ENCODE measurements around the gene KRT74. TPM values are rescaled to one million over a fixed set of nuclear protein-coding genes. Genes with fewer than 3 reads are reported as not detected.

The KRT74 gene
- 0.43 TPM in 1 of 2 replicates, not detected in the other for total RNA-seq (2014; rRNA removed; shearing (Covaris generic))

DNA sequence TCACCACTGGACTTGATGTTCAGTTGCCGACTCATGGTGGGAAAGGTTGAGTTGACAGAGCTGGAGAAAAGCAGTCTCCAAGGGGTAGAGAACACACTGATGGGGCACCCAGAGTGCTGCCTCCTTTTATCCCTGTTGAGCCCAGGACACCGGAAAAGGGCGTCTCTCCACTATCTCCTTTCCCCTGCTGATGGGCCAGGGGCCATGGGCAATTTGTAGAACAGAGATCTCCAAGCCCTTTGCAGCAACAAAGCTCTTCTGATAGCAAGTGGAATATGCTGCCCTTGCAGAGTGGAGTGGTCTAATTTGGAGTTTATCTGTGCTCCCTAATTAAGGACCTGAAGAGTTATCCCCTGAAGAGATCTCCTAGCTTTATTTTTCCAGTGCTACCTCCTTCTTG is at the start of gene KRT74:
Gene KRT74 (minus strand): TSS at position 101 of the 400 bp plus-strand sequence. CDS start 66 bp downstream, at position 35.
- no peak for DNase-seq (ENCODE audit: low spot score)

DNA sequence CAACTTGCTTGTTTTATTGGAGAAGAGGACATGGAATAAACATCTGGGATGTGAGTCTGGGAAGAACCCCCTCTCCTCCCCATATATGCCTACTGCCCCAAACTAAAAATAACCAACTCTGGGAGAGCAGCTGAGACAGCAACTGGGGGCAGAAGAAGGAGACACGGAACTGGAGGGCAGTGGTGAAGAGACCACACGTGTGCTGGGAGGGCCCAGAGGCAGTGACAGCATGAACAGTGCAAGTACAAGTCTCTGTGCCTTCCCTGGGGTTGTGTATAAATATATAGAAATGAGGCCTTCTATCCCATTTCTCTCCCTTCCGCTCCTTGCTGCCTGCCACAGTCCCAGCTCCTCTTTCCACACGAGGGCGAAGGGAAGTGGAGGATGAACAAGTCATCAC is 48.7 kb upstream of the KRT74 start:
- no peak for DNase-seq (ENCODE audit: low spot score)

DNA sequence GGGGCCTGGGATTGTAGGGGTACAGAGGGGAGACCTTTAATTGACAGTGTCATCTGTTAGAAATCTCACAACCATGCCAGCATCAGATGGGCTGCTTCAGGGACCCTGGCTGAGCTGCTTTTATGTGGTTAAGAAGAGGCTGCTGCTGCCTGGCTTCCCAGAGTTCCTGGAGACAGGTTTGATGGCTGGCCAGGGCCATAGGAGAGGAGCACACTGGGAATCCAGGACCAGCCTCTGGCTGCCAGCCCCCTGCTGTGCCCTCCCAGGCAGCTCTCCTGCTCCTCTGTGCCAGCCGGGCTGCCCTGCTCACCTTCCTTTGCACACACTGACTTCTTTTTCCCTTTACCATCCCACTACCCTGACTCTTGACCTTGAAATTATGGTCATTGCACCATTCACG is 45.2 kb upstream of the KRT74 start:
- DNase-seq (ENCODE audit: low spot score): no peak

DNA sequence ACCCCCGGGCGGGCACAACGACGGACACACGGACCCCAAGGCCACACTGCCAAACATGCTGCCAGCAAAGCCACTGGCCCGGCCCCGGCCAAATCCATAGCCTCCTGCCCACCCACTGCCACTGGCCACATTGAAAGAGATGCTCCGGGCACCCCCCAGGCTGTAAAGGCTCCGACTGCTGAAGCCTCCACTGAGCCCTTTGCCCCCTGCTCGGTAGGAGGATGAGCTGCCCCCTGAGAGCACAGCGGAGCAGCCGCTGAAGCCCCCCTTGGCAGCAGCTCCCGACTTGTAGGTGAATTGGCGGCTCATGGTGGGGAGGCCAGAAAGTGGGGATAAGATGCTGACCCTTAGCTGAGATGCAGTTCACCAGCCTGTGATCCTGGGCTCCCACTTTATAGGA is 44.6 kb upstream of the KRT74 start, which contains the start of gene KRT73:
Gene KRT73 (minus strand): TSS at position 344 of the 400 bp plus-strand sequence. CDS start 35 bp downstream, at position 309.
- no peak for DNase-seq (ENCODE audit: low spot score)

DNA sequence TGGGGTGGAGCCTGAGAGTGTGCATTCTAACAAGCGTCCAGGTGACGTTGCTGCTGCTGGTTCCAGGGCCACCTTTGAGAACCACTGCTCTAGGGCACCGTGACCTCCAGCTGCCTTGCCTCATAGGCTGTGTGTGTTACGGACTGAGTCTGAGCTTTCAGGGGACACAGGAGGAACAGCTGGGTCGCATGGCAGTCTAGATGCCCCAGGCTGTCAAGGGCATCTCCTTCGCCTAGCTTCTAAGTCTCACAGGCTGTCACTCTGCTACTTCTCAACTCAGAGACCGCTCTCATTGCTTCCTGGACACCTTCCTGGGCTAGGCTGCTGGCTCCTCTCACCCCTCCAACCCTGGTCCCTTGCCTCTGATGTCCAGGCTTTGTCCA is 43.8 kb upstream of the KRT74 start:
- no peak for DNase-seq (ENCODE audit: low spot score)

DNA sequence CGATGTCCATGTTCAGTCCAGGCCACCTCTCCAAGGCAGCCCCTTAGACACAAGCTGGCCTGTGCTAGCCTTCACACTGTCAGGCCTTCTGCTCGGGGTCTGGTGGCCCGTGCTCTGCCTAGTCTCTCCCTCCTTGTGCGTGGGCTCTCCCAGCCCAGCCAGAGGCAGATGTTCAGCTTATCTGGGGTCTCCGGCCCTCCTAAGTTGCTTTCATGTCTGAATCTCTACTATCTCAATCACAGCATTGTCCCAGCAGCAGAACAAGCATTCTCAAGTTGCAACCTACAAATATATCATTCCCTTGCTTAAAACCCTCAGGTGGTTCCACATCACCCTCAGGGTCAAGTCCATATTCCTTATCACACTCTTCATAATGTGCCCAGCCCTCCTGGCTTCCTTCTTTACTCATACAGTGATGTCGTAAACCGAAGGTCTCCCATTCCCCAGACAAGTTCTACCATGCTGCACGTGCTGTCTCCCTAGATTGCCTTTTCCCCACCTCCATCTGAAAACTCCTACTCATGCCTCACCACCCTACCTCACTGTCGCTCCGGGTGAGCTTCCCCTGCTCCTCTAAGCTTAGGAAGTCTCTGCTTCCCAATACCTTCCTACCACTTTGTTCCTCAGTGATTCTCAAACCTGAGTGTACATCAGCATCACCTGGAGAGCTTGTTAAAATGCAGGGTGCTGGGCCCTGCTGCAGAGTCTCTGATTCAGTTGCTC is 43.2 kb upstream of the KRT74 start:
- DNase-seq (ENCODE audit: low spot score): no peak

DNA sequence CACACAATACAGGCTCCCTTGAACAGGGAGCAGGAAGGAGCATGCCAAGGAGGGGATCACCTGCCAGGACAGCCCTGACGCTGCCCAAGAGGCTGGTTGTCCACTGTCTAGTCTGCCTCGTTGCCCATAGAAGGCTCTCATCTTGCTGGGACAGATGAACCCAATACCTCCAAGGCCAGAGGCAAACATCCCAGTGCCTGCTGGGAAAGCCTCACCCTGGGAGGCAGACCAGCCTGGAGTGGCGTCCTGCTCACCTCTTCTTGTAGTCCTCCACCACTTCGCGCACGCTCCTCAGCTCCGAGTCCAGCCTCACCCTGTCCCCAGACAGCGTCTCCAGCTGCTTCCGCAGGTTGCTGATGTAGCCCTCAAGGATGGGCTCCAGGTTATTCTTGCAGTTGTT is 42.3 kb upstream of the KRT74 start:
- DNase-seq (ENCODE audit: low spot score): no peak

DNA sequence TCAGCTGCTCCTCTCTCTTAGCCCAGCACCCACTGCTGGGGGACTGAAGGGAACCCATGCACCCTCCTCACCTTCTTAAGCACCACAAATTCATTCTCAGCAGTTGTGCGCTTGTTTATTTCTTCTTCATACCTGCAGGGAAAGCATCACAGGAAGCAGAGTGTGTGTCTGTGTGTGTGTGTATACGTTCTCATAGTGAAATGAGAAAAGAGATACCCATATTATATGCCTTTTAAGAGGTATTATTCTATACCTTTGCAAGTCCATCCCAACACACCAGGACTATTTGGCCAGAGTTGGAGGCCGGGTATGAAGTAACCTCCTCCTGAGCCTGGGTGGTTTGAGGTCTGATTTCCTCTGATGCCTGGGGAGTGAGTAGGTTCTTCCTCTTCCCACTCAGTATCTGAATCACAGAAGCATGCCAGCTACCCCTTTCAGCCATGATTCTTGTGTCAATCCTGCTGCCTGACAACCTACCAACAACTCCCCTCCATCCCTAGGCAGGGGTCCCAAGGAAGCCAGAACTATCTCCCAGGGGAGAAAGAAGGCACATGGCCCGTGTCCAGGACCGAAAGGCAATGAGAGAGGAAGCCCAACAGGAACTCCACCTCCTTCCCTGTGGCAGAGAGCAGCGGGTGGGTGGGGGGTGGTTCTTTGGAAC is 41.7 kb upstream of the KRT74 start:
- no peak for DNase-seq (ENCODE audit: low spot score)

DNA sequence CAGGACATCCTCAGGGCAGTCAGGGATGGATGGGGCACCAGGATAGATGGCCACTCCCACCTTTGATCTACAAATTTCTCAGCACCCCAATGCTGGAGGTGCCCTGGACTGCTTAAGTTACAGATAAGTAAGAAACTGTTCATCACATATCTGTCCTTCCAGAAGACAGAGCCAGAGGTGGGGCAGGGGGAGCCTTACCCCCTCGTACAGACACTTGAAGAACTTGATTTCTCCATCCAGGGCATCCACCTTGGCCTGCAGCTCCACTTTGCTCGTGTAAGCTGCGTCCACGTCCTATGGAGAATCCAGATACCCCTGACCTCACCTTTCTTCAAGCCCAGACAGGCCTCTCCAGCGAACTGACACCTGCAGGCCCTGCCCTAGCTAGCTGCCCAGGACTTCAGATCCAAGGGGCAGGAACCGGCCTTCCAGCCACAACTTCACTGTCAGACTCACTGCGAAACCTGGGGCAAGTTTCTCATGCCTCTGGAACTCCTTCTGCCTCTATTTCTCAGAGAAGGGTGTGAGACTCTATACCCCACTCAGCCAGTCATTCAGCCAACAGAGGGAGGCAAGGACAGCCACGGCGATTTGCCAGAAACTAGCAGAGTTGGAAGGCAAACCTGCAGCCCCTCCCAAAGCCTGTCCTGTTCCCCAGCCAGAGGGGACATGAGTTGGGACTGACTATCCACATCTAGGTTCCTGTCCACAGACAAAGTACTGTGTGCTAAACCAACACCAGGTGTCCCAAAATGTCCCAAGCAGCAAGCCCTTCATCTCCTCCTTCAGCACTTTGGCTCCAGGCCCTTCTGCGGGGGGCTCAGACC is 41.0 kb upstream of the KRT74 start:
- no peak for DNase-seq (ENCODE audit: low spot score)

DNA sequence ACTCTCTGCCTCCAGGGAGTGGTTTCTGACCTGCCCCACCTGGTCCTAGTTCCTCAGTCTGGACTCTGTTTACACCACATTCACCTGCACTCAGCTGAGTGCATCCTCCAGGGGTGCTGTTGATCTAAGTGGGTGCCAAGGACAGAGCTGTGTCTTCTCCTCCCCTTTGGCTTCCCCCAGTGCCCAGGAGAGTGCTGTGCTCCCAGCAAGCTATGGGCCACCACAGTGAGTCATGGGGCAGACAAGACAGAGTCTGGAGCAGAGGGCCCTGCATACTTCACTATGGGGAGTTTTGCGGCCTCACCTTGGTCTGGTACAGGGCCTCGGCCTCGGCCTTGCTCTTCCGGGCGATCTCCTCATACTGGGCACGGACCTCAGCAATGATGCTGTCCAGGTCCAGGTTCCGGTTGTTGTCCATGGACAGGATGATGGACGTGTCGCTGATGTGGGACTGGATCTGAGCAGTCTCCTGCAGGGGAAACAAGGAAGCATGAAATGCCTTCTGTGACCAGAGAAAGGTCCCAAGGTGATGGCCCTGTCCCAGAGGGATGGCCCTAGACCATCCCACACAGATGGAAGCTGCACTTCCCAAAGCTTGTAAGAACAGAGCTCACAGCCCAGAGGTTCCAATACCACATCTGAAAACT is 39.9 kb upstream of the KRT74 start:
- no peak for DNase-seq (ENCODE audit: low spot score)

DNA sequence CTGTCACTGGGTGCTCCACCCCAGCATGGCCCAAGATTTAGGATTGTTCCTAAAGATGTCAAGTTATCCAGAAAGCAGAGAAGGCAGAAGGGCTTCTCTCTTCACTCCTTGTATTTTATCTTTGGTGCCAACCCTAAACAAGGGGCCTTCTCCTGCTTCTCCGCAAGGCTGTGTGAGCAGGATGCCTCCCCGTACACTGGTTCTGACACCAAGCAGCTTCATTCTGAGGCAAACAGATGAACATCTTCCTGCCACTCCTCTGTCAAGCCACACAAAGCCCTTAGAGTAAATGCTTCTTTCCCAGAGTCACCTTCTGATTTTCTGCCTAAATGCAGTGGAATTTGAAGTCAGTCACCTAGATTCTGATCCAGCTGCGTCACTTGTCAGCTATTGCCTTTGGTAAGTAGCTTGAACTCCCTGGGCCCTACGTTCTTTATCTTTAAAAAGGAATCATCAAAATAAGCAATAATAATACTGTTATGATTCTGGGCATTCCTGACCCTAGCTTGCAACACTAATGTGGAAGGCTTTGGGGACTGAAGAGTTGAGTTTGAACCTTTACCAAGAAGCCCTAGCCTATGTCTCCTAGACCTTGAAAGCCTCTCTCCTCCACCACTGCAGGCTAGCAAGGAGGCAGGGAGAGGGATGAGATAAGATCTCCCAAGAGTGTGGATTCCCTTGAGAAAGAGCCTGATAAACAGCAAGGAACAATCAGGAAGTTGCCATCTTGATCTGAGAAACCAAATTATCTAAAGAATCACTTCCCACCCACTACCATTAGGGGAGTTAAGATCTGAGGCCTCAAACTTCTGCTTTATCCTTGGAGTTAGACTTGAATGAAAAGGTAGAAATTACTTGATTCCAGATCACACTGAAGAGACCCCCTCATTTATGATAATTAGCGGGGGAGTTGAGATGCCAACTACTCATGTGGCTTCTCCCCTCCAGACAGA is 39.1 kb upstream of the KRT74 start:
- DNase-seq (ENCODE audit: low spot score): no peak

DNA sequence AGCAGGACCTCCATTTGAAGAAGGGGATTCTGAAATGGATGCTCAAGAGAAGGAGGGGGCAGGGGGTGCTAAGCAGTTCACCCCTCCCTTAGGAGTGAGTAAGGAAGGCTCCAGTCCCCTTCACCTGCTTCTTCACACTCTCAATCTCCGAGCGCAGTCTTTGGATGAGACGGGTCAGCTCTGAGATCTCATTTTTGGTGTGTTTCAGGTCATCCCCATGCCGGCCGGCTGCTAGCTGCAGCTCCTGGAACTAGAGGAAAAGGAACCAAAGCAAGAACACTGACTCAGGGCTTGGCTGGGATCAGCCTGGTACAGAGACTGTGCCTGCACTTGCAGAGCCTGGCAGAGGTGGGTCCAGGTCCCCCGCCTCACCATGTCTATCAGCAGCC is 37.4 kb upstream of the KRT74 start:
- DNase-seq (ENCODE audit: low spot score): no peak

DNA sequence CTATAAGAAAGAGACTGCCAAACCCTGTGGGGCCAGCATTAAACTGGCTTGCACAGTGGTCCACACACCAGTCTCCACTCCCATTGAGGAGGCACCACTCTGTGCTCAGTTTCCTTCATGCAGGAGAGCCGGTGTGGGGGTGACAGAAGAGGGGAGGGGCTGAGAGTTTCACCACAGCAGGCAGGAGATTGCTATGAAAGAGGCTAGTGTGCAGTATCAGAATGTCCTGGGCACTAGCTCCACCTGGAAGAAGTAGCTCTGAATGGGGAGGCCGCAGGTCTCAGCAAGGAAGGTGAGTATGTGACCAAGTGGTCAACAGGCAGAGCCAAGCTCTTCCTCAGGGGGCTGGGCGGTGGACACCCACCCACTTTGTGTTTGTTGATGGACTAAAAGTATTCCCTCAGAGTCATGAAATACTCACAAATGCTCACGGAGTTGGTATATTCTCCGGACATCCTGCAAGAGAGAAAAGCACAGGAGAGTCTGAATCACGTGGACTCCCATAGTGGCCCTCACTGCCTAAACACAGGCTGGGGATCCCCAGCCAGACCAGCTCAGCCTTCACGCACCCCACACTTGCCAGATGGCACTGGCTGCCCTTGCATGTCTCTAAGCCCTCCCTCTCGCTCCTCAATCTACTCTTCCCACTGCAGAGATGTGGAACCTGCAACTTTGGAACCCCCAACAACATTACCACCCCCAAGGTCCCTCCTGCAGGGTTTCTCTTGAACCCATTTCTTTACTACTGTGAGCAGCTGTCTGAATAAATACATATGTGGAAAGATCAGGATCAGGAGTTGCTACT is 35.4 kb upstream of the KRT74 start:
- no peak for DNase-seq (ENCODE audit: low spot score)

DNA sequence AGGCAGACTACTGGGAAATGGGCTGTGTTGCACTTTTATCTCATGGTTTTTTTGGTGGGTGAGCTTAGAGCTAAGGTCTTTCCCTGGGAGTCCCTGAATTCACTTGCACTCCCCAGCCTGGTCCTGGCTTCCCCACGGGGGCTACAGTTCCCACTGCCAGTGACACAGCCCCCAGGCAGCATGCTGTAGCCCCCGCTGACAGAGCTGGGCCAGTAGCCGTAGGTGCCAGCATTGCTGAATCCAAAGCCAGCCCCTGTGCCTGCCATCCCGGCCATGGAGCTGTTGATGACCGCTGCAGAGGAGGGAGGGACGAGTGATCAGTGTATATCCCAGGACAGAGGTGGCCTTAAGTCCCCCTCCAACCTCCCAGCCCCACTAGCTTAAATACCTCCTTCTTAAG is 34.5 kb upstream of the KRT74 start:
- DNase-seq (ENCODE audit: low spot score): no peak

DNA sequence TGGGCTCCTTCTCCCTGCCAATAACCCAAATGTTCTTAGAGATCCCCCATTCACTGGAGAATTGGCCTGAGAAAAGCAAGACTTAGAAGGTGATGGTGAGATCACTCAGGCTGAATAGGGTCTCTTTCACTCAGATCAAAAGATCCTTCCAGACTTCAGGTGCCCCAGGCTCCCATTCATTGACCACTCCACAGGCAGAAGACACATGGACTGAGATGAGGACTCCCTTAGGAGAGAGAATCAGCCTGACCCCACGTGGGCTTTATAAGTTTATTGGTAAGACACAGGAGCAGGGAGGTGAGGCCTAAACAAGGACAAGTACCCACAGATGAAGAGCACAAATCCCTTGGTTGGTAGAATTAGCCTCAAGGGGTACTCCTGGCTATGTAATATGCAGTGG is 33.7 kb upstream of the KRT74 start:
- no peak for DNase-seq (ENCODE audit: low spot score)

DNA sequence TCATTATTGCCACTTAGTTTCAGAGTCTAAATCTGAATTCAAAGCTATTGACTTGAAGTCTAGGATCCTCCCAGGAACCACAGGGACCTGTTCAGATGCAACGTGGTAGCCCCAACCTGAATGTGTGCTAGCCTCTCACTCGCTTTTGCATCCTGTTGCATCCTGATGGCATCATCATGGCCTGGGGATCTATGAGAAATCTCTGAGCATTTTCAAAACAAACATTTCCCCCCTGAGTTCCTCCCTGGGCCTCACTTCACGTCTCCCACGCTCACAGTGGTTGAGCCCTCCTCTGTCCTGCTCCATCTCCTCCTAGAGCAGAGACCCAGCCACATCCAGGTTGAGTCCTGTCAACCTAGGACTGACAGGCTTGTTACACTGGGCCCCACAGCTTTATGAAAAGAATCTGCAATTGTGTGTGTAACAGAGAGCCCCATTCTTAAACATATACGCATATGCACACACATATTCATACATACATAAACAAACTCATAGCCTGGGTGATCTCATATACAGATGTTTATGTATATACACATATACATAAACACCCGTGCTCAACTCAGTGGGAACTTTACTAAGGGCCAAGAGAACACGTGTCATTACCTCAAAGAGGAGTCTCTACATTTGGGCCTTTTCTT is 33.1 kb upstream of the KRT74 start:
- no peak for DNase-seq (ENCODE audit: low spot score)

DNA sequence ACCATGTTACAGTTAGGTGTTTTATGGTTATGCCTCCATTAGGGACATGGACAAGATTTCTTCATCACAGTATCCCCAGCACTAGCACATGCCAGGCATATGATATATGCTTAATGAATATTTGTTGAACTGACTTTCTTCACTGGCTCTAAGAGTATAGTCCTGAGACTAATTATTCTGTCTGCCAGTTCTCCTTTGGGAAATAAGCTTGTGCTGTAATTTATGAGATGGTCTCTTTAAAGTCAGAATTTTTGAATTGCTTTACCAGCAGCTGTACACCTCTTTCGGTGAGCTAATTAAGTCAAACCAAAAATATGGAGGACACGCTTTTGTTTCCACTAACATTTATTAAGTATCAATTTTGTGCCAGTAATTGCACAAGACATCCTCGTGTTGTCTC is 32.5 kb upstream of the KRT74 start:
- DNase-seq (ENCODE audit: low spot score): no peak

DNA sequence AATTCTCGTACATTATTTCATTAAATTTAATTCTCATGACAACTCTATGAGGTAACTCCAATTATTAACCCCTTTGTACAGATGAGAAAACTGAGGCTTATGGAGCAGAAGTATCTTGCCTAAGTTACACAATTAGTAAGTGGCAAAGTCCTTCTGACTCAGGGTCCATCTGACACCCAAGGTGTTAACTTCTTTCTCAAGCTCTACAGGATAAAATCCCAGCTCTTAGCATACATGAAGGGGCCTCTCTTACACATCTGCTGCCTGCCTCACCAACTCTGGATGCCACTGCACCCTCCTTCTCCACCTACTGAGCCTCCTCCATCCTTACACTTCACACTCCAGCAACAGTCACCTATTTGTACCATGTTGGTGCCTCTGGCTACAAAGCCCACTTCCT is 31.9 kb upstream of the KRT74 start:
- DNase-seq (ENCODE audit: low spot score): no peak

DNA sequence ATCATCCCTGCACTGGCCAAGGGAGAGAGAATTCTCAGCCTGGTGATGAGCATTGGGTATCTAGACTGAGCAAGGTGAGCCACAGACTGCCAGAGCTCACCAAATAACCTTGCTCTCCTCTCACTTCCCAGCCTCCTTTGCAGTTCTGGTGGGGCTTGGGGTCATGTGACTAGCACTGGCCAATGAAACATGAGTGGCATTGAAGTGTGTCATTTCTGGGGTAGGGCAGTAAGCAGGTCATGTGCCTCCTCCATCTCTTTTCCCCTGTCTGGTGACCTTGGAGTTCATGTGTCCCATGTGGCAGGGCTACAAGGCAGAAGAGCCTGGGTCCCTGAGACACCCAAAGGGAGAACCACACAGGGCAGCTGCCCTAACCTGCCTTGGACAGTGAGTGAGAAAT is 31.2 kb upstream of the KRT74 start:
- DNase-seq (ENCODE audit: low spot score): no peak

DNA sequence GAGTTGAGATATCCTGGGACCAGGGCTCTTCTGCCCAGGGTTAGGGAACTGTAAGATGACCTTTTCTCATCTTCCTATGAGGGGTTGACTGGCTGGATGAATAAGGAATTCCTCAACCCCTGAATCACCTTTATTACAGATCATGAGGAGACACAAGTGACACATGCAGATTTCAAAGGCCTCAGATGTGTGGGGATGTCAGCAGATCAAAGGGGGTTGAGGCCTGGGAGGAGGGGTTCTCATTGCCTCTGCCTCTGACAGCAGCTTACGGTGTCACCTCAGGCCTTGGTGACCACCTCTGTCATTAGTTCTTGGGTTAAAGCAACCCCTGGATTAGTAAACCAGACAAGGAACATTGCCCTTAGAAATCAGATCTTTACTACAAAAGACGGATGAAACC is 29.7 kb upstream of the KRT74 start:
- DNase-seq (ENCODE audit: low spot score): no peak
